CD14-positive monocyte (primary cell): ENCODE results near the gene ECSIT. TPM values are rescaled to one million over a fixed set of nuclear protein-coding genes. Genes with fewer than 3 reads are reported as not detected.
A peak's percentile ranks its signal among the peaks of the same experiment; 100 is the strongest.

Source experiments
- DNase-seq, 3 donors: peaks; one replicate each; pipeline ENCODE4 v3.0.0-alpha.2; 2011 to 2022
- H2AFZ ChIP-seq: 2 replicates; pipeline ENCODE4 v1.6.0; 2012; ENCODE audit warnings: mild to moderate bottlenecking, low read depth, low read length, inconsistent platforms; ENCODE audit not compliant: insufficient read depth, poor library complexity, severe bottlenecking
- H3K27ac ChIP-seq, 2 donors: 1 replicate in 1 of 2; 2 replicates in 1 of 2; pipeline ENCODE4 v1.5.1; 2012 to 2013; ENCODE audit warnings: low read length in 2 of 2, control low read depth in 1 of 2, inconsistent platforms in 1 of 2, low read depth in 1 of 2, mild to moderate bottlenecking in 1 of 2
- H3K27me3 ChIP-seq, 2 donors: one replicate each; pipeline versions ENCODE4 v1.6.0 to v1.6.1; 2011 to 2013; ENCODE audit warnings: low read length in 2 of 2; ENCODE audit not compliant: control insufficient read depth in 2 of 2, insufficient read depth in 2 of 2
- H3K36me3 ChIP-seq, 2 donors: replicated peaks in 1 of 2; 1 replicate in 1 of 2; 2 replicates in 1 of 2; pipeline versions ENCODE4 v1.5.1 to v1.6.1; 2012 to 2013; ENCODE audit warnings: low read length in 2 of 2, control low read depth in 1 of 2, inconsistent platforms in 1 of 2, mild to moderate bottlenecking in 1 of 2; ENCODE audit not compliant: insufficient read depth in 2 of 2, control insufficient read depth in 1 of 2
- H3K4me1 ChIP-seq, 2 donors: 1 replicate in 1 of 2; 2 replicates in 1 of 2; pipeline versions ENCODE4 v1.5.1 to v1.6.1; 2012 to 2013; ENCODE audit warnings: low read length in 2 of 2, control low read depth in 1 of 2, inconsistent platforms in 1 of 2, mild to moderate bottlenecking in 1 of 2, moderate library complexity in 1 of 2; ENCODE audit not compliant: insufficient read depth in 2 of 2, control insufficient read depth in 1 of 2
- H3K4me2 ChIP-seq: replicated peaks from 2 replicates; pipeline ENCODE3; 2012; ENCODE audit warnings: low read length, moderate library complexity, mild to moderate bottlenecking; ENCODE audit not compliant: poor library complexity, severe bottlenecking; ENCODE audit errors: extremely low read depth
- H3K4me3 ChIP-seq, 3 experiments: fragments of 200-600 bp in 1 of 3; sonication (generic) in 1 of 3; replicated peaks in 1 of 3; 1 replicate in 2 of 3; 2 replicates in 1 of 3; pipeline ENCODE4 v1.5.1; 2011 to 2013; ENCODE audit warnings: low read length in 3 of 3, mild to moderate bottlenecking in 3 of 3, control low read depth in 2 of 3, low read depth in 2 of 3, inconsistent platforms in 1 of 3, moderate library complexity in 1 of 3
- H3K79me2 ChIP-seq: 2 replicates; pipeline ENCODE4 v1.6.0; 2012; ENCODE audit warnings: mild to moderate bottlenecking, control low read depth, inconsistent platforms, low read length, moderate library complexity; ENCODE audit not compliant: insufficient read depth
- H3K9ac ChIP-seq: 2 replicates; pipeline ENCODE4 v1.6.0; 2017; ENCODE audit warnings: low read length, mild to moderate bottlenecking; ENCODE audit not compliant: insufficient read depth, poor library complexity, severe bottlenecking
- H3K9me3 ChIP-seq, 2 donors: replicated peaks in 1 of 2; 1 replicate in 1 of 2; 2 replicates in 1 of 2; pipeline versions ENCODE4 v1.5.1 to v1.6.1; 2012 to 2013; ENCODE audit warnings: low read length in 2 of 2, control low read depth in 1 of 2; ENCODE audit not compliant: control insufficient read depth in 1 of 2, insufficient read depth in 1 of 2
- H4K20me1 ChIP-seq: 2 replicates; pipeline ENCODE4 v1.6.0; 2012; ENCODE audit warnings: mild to moderate bottlenecking, low read length, control low read depth, moderate library complexity; ENCODE audit not compliant: insufficient read depth
- H3K27ac Mint-ChIP-seq, 7 donors: one replicate each; pipeline ENCODE4 v1.8.0; 2020; ENCODE audit warnings: mild to moderate bottlenecking in 7 of 7, mixed read lengths in 7 of 7, moderate library complexity in 6 of 7, inconsistent platforms in 2 of 7
- H3K27me3 Mint-ChIP-seq, 3 donors: one replicate each; pipeline ENCODE4 v1.8.0; 2021 to 2022; ENCODE audit warnings: low read depth in 3 of 3, mild to moderate bottlenecking in 3 of 3, mixed read lengths in 3 of 3, moderate library complexity in 3 of 3, inconsistent platforms in 1 of 3
- H3K36me3 Mint-ChIP-seq, 2 donors: one replicate each; pipeline ENCODE4 v1.8.0; 2020; ENCODE audit warnings: mixed read lengths in 2 of 2, inconsistent platforms in 1 of 2, mild to moderate bottlenecking in 1 of 2
- H3K4me1 Mint-ChIP-seq: one replicate; pipeline ENCODE4 v1.8.0; 2020; ENCODE audit warnings: mild to moderate bottlenecking, mixed read lengths
- H3K4me3 Mint-ChIP-seq, 2 donors: one replicate each; pipeline ENCODE4 v1.8.0; 2020; ENCODE audit warnings: mild to moderate bottlenecking in 2 of 2, mixed read lengths in 2 of 2, moderate library complexity in 1 of 2
- H3K9me3 Mint-ChIP-seq, 7 donors: one replicate each; pipeline ENCODE4 v1.8.0; 2020 to 2022; ENCODE audit warnings: mixed read lengths in 7 of 7, mild to moderate bottlenecking in 6 of 7, moderate library complexity in 6 of 7, inconsistent platforms in 2 of 7
- CTCF ChIP-seq: fragments of 200-600 bp; IDR thresholded peaks from one replicate; pipeline ENCODE4 v1.8.0; 2022; ENCODE audit warnings: antibody characterized with exemption, mild to moderate bottlenecking
- WGBS: methylation state at CpG from one replicate; pipeline ENCODE4 v1.1.5; 2013; ENCODE audit warnings: missing lambda C conversion rate; ENCODE audit not compliant: insufficient coverage; 5-methylcytosine and 5-hydroxymethylcytosine counted together
- intact Hi-C, 2 donors: fragments of 100-400 bp; cut with micrococcal nuclease; formaldehyde crosslinking; loops; one replicate each; pipeline versions ENCODE4 v1.15.0 to v1.15.1; 2023
- polyA plus RNA-seq, 3 donors: library from polyadenylated mRNA; depleted of rRNA in 1 of 3; unstranded in 2 of 3; stranded (reverse) in 1 of 3; fragments of 300-500 nt in 2 of 3; fragments of >200 nt in 1 of 3; fragmentation: Illumina TruSeq in 2 of 3; gene quantifications; 1 replicate in 2 of 3; 2 replicates in 1 of 3; pipeline ENCODE4 v1.2.3, GENCODE V29; 2012 to 2021

ECSIT gene
- polyA plus RNA-seq, 3 donors = 26.4 to 31.6 (median 28.3) TPM

- H3K9me3 ChIP-seq = peaks cover 0 to 4% of the 10 kb centered on the region in 2 donors
- H3K4me3 ChIP-seq = no peak overlapping the region
- no peaks in the 10 kb centered on the region for H3K27me3 ChIP-seq
- TF ChIP-seq CTCF = no peak
- H3K4me1 ChIP-seq = peaks cover 24 to 28% of the 10 kb centered on the region in 2 donors
- Mint-ChIP-seq H3K36me3 (peaks cover 6 to 10% of the 10 kb centered on the region in 2 donors), H3K4me3 (no peak overlapping the region), H3K4me1 (peaks cover 25% of the 10 kb centered on the region), H3K27ac (no peak overlapping the region), H3K27me3 (peaks cover 0 to 3% (median 0%) of the 10 kb centered on the region in 3 donors), H3K9me3 (peaks cover 6 to 16% (median 7%) of the 10 kb centered on the region in 7 donors)
- no peak overlapping the region for H3K4me2 ChIP-seq
- H4K20me1 ChIP-seq = no peaks in the 10 kb centered on the region
- H3K36me3 ChIP-seq = peaks cover 0 to 5% of the 10 kb centered on the region in 2 donors
- no peak overlapping the region for H2AFZ ChIP-seq
- intact Hi-C loops = no loop called here
- H3K9ac ChIP-seq = no peak overlapping the region
- DNase-seq = peak; percentile 53 to 80 (median 63)
- peaks cover 22% of the 10 kb centered on the region for H3K79me2 ChIP-seq
- 28% methylated on average over 6 of the region's 9 CpGs for WGBS
- no peak overlapping the region for H3K27ac ChIP-seq
These were observed 1.5 kb upstream of the ECSIT start for GRCh38 chr19:11530432-11530831.

GRCh38 chr19:11519138-11519537 is 9.8 kb downstream of the ECSIT start:
- H4K20me1 ChIP-seq = no peaks in the 10 kb centered on the region
- H3K4me3 ChIP-seq = no peak overlapping the region
- peaks cover 3% of the 10 kb centered on the region for H3K79me2 ChIP-seq
- intact Hi-C loops = no loop called here
- H3K27me3 ChIP-seq = no peaks in the 10 kb centered on the region
- no peak overlapping the region for H3K27ac Mint-ChIP-seq
- H3K4me3 Mint-ChIP-seq = no peak overlapping the region
- H3K4me2 ChIP-seq = no peak overlapping the region
- no peak overlapping the region for H3K27ac ChIP-seq
- peaks cover 24 to 59% of the 10 kb centered on the region in 2 donors for H3K36me3 ChIP-seq
- no peak overlapping the region for H3K9ac ChIP-seq
- no peaks in the 10 kb centered on the region for H3K4me1 ChIP-seq
- no peaks in the 10 kb centered on the region for H3K9me3 Mint-ChIP-seq
- H3K9me3 ChIP-seq = no peaks in the 10 kb centered on the region
- no peak overlapping the region for H2AFZ ChIP-seq
- 98% methylated on average over 9 of the region's 9 CpGs for WGBS
- H3K27me3 Mint-ChIP-seq = peaks cover 0 to 6% (median 1%) of the 10 kb centered on the region in 3 donors
- no peak for TF ChIP-seq CTCF
- DNase-seq = no peak
- H3K4me1 Mint-ChIP-seq = no peaks in the 10 kb centered on the region
- H3K36me3 Mint-ChIP-seq = peaks cover 34 to 68% of the 10 kb centered on the region in 2 donors
